Lung (tissue), 12 donors: Measurements from ENCODE around the gene DTNBP1. TPM values are rescaled to one million over a fixed set of nuclear protein-coding genes. Genes with fewer than 3 reads are reported as not detected.

Experiments used
- ATAC-seq: fragments of 200-7000 bp; cut with Tn5 transposase; one replicate; pipeline ENCODE4 v1.9.1; 2020; ENCODE audit warnings: moderate number of reproducible peaks; ENCODE audit not compliant: insufficient read depth, low FRiP score
- DNase-seq, 3 donors: peaks; one replicate each; pipeline ENCODE4 v3.0.0-alpha.2; 2013 to 2017
- H3K27ac ChIP-seq, 2 donors: one replicate each; pipeline ENCODE4 v1.5.1; 2013; ENCODE audit warnings: mild to moderate bottlenecking in 2 of 2, moderate library complexity in 2 of 2, control low read depth in 1 of 2, inconsistent platforms in 1 of 2, low read depth in 1 of 2, low read length in 1 of 2
- H3K27me3 ChIP-seq, 3 donors: one replicate each; pipeline ENCODE4 v1.5.1; 2013; ENCODE audit warnings: low read length in 2 of 3; ENCODE audit not compliant: control insufficient read depth in 3 of 3, insufficient read depth in 3 of 3
- H3K36me3 ChIP-seq, 4 donors: one replicate each; pipeline ENCODE4 v1.5.1; 2013; ENCODE audit warnings: low read length in 4 of 4, mild to moderate bottlenecking in 1 of 4, moderate library complexity in 1 of 4; ENCODE audit not compliant: control insufficient read depth in 4 of 4, insufficient read depth in 4 of 4
- H3K4me1 ChIP-seq, 5 donors: one replicate each; pipeline ENCODE4 v1.5.1; 2013; ENCODE audit warnings: low read length in 5 of 5, mild to moderate bottlenecking in 2 of 5, moderate library complexity in 1 of 5; ENCODE audit not compliant: control insufficient read depth in 5 of 5, insufficient read depth in 5 of 5
- H3K4me3 ChIP-seq: one replicate; pipeline ENCODE4 v1.5.1; 2013; ENCODE audit warnings: mild to moderate bottlenecking, control low read depth, moderate library complexity
- H3K9ac ChIP-seq, 2 donors: one replicate each; pipeline ENCODE4 v1.5.1; 2013; ENCODE audit warnings: low read length in 2 of 2, control low read depth in 1 of 2; ENCODE audit not compliant: insufficient read depth in 1 of 2
- H3K9me3 ChIP-seq, 4 donors: one replicate each; pipeline ENCODE4 v1.5.1; 2013; ENCODE audit warnings: low read length in 3 of 4, mild to moderate bottlenecking in 1 of 4, moderate library complexity in 1 of 4; ENCODE audit not compliant: control insufficient read depth in 4 of 4, insufficient read depth in 3 of 4
- WGBS, 2 donors: extraction: QIAGEN DNeasy Blood & Tissue Kit; methylation state at CpG; one replicate each; pipeline ENCODE4 v1.1.7; 2013; 5-methylcytosine and 5-hydroxymethylcytosine counted together
- polyA plus RNA-seq, 2 donors: library from polyadenylated mRNA; stranded (reverse); fragments of 200-250 nt; gene quantifications; one replicate each; pipeline ENCODE4 v1.2.1, GENCODE V29; 2013
- total RNA-seq, 2 donors: library from RNA; depleted of rRNA in 1 of 2; stranded (reverse); fragments of >200 nt in 1 of 2; gene quantifications; one replicate each; pipeline ENCODE4 v1.2.1, GENCODE V29; 2014 to 2021
- TF ChIP-seq, protein P1 (sequence below): IDR thresholded peaks from 2 replicates; pipeline ENCODE4 v1.5.1; 2012; ENCODE audit warnings: mild to moderate bottlenecking; ENCODE audit errors: control extremely low read depth, extremely low read depth
- donor health status: control.
- donor health status: control.
- donor health status: Bipolar disorder and iron deficiency.
- donor health status: healthy.
- donor health status: DM: yes; HTN: yes; CAD: no.

DTNBP1 gene
- total and polyA plus RNA-seq, 4 donors, result 9.9 to 23.9 (median 20.5) TPM

DNA sequence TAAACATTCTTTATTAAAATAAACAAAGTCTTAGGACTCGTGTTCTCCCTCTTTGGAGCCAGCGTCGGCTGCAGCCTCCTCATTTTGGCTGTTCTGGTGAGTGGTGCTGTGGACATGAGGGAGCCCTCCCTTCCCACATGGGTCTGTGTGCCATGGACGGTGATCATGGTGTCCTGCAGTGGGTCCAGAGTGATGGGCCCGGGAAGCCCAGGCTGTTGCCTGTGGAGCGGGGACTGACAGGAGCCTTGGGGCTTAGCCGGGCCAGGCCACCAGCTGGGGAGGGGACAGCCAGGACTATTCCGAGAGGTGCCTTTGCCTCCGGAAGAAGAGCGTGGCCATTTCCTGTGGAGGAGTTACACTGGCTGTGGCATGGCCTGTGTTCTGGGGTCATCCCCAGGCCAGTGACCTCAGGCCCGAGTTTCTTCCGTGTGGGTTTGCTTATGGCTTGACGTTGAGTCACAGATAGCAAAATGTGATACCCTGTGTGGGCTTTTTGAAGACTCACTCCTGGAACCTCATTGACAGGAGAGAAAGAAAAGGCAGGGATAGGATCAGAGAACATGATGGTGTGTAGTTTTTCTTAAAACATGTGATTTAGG is 153.4 kb downstream of the DTNBP1 start:
- H3K36me3 ChIP-seq, result peaks cover 0 to 43% (median 27%) of the 10 kb centered on the region in 4 donors
- no peak for DNase-seq
- no peaks in the 10 kb centered on the region for H3K27me3 ChIP-seq
- no peak for ATAC-seq
- WGBS, 2 donors, result 75 to 80% methylated on average over 13 of the region's 13 CpGs
- TF ChIP-seq, protein P1, sequence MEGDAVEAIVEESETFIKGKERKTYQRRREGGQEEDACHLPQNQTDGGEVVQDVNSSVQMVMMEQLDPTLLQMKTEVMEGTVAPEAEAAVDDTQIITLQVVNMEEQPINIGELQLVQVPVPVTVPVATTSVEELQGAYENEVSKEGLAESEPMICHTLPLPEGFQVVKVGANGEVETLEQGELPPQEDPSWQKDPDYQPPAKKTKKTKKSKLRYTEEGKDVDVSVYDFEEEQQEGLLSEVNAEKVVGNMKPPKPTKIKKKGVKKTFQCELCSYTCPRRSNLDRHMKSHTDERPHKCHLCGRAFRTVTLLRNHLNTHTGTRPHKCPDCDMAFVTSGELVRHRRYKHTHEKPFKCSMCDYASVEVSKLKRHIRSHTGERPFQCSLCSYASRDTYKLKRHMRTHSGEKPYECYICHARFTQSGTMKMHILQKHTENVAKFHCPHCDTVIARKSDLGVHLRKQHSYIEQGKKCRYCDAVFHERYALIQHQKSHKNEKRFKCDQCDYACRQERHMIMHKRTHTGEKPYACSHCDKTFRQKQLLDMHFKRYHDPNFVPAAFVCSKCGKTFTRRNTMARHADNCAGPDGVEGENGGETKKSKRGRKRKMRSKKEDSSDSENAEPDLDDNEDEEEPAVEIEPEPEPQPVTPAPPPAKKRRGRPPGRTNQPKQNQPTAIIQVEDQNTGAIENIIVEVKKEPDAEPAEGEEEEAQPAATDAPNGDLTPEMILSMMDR, result no peak
- H3K27ac ChIP-seq, result no peak overlapping the region
- H3K9ac ChIP-seq, result no peak overlapping the region
- H3K4me1 ChIP-seq, result peaks cover 7 to 15% (median 9%) of the 10 kb centered on the region in 5 donors
- no peak overlapping the region for H3K4me3 ChIP-seq
- no peaks in the 10 kb centered on the region for H3K9me3 ChIP-seq

- TF ChIP-seq, protein P1, result no peak
- no peak for DNase-seq
- H3K36me3 ChIP-seq, result peaks cover 0 to 38% (median 25%) of the 10 kb centered on the region in 4 donors
Measured at GRCh38 chr6:15508931-15509330, 153.9 kb downstream of the DTNBP1 start.

DNA sequence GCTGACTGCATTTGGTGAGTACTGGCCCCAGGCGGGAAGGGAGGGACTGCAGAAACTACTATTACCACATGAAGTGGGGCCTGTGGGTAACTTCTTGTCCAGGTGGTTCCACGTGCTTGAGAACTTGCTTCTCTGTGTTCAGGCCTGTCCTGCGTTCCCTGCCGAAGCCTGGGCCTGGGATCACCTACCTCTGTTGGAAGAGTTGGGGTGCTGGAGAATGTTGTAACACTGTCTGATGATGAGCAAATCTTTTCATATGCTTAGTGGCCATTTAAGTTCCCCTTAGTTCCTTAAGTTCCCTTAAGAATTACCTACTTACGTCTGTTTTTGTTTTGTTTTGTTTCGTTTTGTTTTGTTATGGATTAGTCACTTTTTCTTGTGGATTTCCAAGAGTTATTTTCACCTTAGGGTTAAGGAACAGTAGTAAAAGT is 154.4 kb downstream of the DTNBP1 start:
- Histone ChIP-seq H3K27me3 (no peaks in the 10 kb centered on the region), H3K36me3 (peaks cover 0 to 41% (median 22%) of the 10 kb centered on the region in 4 donors), H3K9ac (no peak overlapping the region), H3K4me3 (no peak overlapping the region), H3K4me1 (peaks cover 7 to 23% (median 9%) of the 10 kb centered on the region in 5 donors), H3K9me3 (no peaks in the 10 kb centered on the region), H3K27ac (no peak overlapping the region)
- ATAC-seq (no peak), DNase-seq (no peak)
- WGBS, 2 donors, result 39 to 82% methylated on average over 6 of the region's 6 CpGs
- TF ChIP-seq, protein P1, result no peak

More at GRCh38 chr6:15508931-15509330, 153.9 kb downstream of the DTNBP1 start:
- Histone ChIP-seq H3K27me3 (no peaks in the 10 kb centered on the region), H3K4me1 (peaks cover 7 to 20% (median 9%) of the 10 kb centered on the region in 5 donors), H3K9ac (no peak overlapping the region), H3K9me3 (no peaks in the 10 kb centered on the region), H3K4me3 (no peak overlapping the region), H3K27ac (no peak overlapping the region)
- 78 to 85% methylated on average over 15 of the region's 15 CpGs for WGBS, 2 donors
- ATAC-seq, result no peak

GRCh38 chr6:15507746-15508145 is 155.1 kb downstream of the DTNBP1 start:
- Histone ChIP-seq H3K36me3 (peaks cover 0 to 36% (median 20%) of the 10 kb centered on the region in 4 donors), H3K4me1 (peaks cover 7 to 27% (median 9%) of the 10 kb centered on the region in 5 donors), H3K9me3 (no peaks in the 10 kb centered on the region), H3K27me3 (no peaks in the 10 kb centered on the region), H3K9ac (no peak overlapping the region), H3K27ac (no peak overlapping the region), H3K4me3 (no peak overlapping the region)
- ATAC-seq (no peak), DNase-seq (no peak)
- WGBS, 2 donors, result 90% methylated on average over 14 of the region's 14 CpGs
- TF ChIP-seq, protein P1, result no peak
